ENCODE data around the gene CRYAB.

The CRYAB gene

GRCh38 chr11:111911563-111912401 is at the start of gene CRYAB:
TSS of gene CRYAB (minus strand) at chr11:111911770. CDS start at chr11:111911724, 46 bp downstream.
- Histone ChIP-seq H3K36me3 (ENCODE audit: insufficient read depth, low read depth, low read length) (no peaks in the 10 kb centered on the region), H3K4me1 (ENCODE audit: insufficient read depth, low read length) (peaks cover 6% of the 10 kb centered on the region), H3K4me3 (ENCODE audit: low read length) (no peak within 1 kb of the TSS), H3K27ac (ENCODE audit: low read length) (no peak within 1 kb of the TSS), H3K9ac (ENCODE audit: low read depth, low read length) (peak within 1 kb of the TSS; percentile 36; the same call in 1 of the 2 replicates), H3K9me3 (ENCODE audit: insufficient read depth, low read depth, low read length) (no peaks in the 10 kb centered on the region), H3K27me3 (ENCODE audit: insufficient read depth, low read length) (no peaks in the 10 kb centered on the region)

DNA sequence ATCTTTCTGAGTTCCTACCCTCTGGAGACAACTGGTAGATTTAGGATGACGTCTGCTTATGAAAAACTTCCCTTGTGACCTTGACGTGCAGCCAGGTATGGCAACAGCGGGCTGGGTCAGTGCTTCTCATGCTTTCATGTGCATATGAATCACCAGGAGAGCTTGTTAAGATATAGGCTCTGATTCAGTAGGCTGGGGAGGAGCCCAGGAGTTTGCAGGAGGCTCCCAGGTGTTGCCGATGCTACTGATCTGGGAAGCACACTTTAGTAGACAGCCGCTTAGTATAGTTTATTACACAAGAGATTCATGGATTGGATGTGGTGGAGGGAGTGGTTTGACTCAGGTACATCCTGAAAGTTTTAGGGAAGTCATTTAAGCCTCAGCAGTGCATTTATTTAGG is 49.3 kb upstream of the CRYAB start:
- H3K4me1 ChIP-seq (ENCODE audit: insufficient read depth, low read length) = peaks cover 9% of the 10 kb centered on the region
- peak overlapping the region; percentile 9; the same call in 1 of the 2 replicates for H3K9ac ChIP-seq (ENCODE audit: low read depth, low read length)
- no peak overlapping the region for H3K27ac ChIP-seq (ENCODE audit: low read length)
- H3K27me3 ChIP-seq (ENCODE audit: insufficient read depth, low read length) = no peaks in the 10 kb centered on the region
- H3K4me3 ChIP-seq (ENCODE audit: low read length) = peak overlapping the region; percentile 30; the same call in 1 of the 2 replicates
- no peaks in the 10 kb centered on the region; the same call in 1 of the 2 replicates for H3K9me3 ChIP-seq (ENCODE audit: insufficient read depth, low read depth, low read length)
- H3K36me3 ChIP-seq (ENCODE audit: insufficient read depth, low read depth, low read length) = peaks cover 22% of the 10 kb centered on the region; the same call in 1 of the 2 replicates

- Histone ChIP-seq H3K27ac (ENCODE audit: low read length) (no peak overlapping the region), H3K4me3 (ENCODE audit: low read length) (no peak overlapping the region), H3K9ac (ENCODE audit: low read depth, low read length) (no peak overlapping the region)
Measured at GRCh38 chr11:111957663-111958444, 46.3 kb upstream of the CRYAB start.

DNA sequence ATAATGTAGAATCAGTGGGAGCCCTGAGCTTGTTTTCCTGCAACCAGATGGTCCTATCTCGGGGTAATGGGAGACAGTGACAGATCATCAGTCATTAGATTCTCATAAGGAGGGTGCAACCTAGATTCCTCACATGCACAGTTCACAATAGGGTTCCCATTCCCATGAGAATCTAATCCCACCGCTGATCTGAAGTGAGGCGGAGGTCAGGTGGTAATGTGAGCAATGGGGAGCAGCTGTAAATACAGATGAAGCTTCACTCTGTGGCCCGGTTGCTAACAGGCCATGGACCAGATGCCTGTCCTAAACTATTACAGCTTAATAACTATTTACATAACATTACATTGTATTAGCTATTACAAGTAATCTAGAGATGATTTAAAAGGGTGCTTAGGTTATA is 42.6 kb upstream of the CRYAB start:
- H3K9ac ChIP-seq (ENCODE audit: low read depth, low read length) = no peak overlapping the region
- no peaks in the 10 kb centered on the region for H3K4me1 ChIP-seq (ENCODE audit: insufficient read depth, low read length)
- no peaks in the 10 kb centered on the region for H3K27me3 ChIP-seq (ENCODE audit: insufficient read depth, low read length)
- no peak overlapping the region for H3K27ac ChIP-seq (ENCODE audit: low read length)
- H3K36me3 ChIP-seq (ENCODE audit: insufficient read depth, low read depth, low read length) = 0 out of 2 replicates have a peak, but pooled peaks cover 8% of the 10 kb centered on the region
- H3K4me3 ChIP-seq (ENCODE audit: low read length) = no peak overlapping the region
- H3K9me3 ChIP-seq (ENCODE audit: insufficient read depth, low read depth, low read length) = no peaks in the 10 kb centered on the region; the same call in 1 of the 2 replicates

More at GRCh38 chr11:111957663-111958444, 46.3 kb upstream of the CRYAB start:
- H3K36me3 ChIP-seq (ENCODE audit: insufficient read depth, low read depth, low read length) = 0 out of 2 replicates have a peak, but pooled peaks cover 10% of the 10 kb centered on the region
- H3K9me3 ChIP-seq (ENCODE audit: insufficient read depth, low read depth, low read length) = no peaks in the 10 kb centered on the region; the same call in 1 of the 2 replicates
- H3K27me3 ChIP-seq (ENCODE audit: insufficient read depth, low read length) = no peaks in the 10 kb centered on the region
- H3K4me1 ChIP-seq (ENCODE audit: insufficient read depth, low read length) = peaks cover 9% of the 10 kb centered on the region

DNA sequence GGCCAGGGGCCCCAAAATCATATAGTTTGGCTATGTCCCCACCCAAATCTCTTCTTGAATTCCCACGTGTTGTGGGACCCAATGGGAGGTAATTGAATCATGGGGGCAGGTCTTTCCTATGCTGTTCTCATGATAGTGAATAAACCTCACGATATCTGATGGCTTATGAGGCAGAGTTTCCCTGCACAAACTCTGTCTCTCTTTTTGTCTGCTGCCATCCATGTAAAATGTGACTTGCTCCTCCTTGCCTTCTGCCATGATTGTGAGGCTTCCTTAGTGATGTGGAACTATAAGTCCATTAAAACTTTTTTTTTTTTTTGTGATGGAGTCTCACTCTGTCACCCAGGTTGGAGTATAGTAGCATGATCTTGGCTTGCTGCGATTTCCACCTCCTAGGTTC is 40.0 kb upstream of the CRYAB start:
- H3K4me3 ChIP-seq (ENCODE audit: low read length) = no peak overlapping the region
- H3K36me3 ChIP-seq (ENCODE audit: insufficient read depth, low read depth, low read length) = no peaks in the 10 kb centered on the region
- no peak overlapping the region for H3K27ac ChIP-seq (ENCODE audit: low read length)
- no peaks in the 10 kb centered on the region for H3K27me3 ChIP-seq (ENCODE audit: insufficient read depth, low read length)
- H3K9ac ChIP-seq (ENCODE audit: low read depth, low read length) = no peak overlapping the region
- H3K4me1 ChIP-seq (ENCODE audit: insufficient read depth, low read length) = no peaks in the 10 kb centered on the region
- no peaks in the 10 kb centered on the region for H3K9me3 ChIP-seq (ENCODE audit: insufficient read depth, low read depth, low read length)

- Histone ChIP-seq H3K36me3 (ENCODE audit: insufficient read depth, low read depth, low read length) (no peaks in the 10 kb centered on the region), H3K4me3 (ENCODE audit: low read length) (no peak overlapping the region), H3K4me1 (ENCODE audit: insufficient read depth, low read length) (no peaks in the 10 kb centered on the region), H3K27ac (ENCODE audit: low read length) (no peak overlapping the region), H3K9ac (ENCODE audit: low read depth, low read length) (no peak overlapping the region), H3K27me3 (ENCODE audit: insufficient read depth, low read length) (no peaks in the 10 kb centered on the region), H3K9me3 (ENCODE audit: insufficient read depth, low read depth, low read length) (no peaks in the 10 kb centered on the region)
Measured at GRCh38 chr11:111949519-111950426, 38.2 kb upstream of the CRYAB start.

DNA sequence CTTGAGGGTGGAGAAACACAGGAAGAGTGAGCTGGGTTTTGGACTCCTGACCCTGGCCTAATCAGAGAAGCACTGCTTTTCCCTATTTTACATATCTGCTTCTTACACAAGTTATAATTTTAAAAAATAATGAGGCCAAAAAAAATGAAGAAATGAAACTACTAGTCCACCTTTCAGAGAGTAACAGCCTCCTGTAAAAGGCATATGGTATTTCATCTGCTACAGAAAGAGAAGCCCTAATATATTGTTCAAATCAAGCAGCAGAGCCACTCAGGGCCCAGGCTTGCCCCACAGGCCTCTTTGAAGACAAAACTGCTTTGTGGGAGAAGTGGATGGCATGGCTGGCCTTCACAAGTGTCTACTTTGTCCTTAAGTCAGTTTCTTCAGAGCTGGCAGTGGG is 35.6 kb upstream of the CRYAB start:
- Histone ChIP-seq H3K27me3 (ENCODE audit: insufficient read depth, low read length) (no peaks in the 10 kb centered on the region), H3K9ac (ENCODE audit: low read depth, low read length) (no peak overlapping the region), H3K36me3 (ENCODE audit: insufficient read depth, low read depth, low read length) (no peaks in the 10 kb centered on the region), H3K4me3 (ENCODE audit: low read length) (no peak overlapping the region), H3K4me1 (ENCODE audit: insufficient read depth, low read length) (peaks cover 3% of the 10 kb centered on the region; the same call in 1 of the 2 replicates), H3K9me3 (ENCODE audit: insufficient read depth, low read depth, low read length) (no peaks in the 10 kb centered on the region), H3K27ac (ENCODE audit: low read length) (no peak overlapping the region)

DNA sequence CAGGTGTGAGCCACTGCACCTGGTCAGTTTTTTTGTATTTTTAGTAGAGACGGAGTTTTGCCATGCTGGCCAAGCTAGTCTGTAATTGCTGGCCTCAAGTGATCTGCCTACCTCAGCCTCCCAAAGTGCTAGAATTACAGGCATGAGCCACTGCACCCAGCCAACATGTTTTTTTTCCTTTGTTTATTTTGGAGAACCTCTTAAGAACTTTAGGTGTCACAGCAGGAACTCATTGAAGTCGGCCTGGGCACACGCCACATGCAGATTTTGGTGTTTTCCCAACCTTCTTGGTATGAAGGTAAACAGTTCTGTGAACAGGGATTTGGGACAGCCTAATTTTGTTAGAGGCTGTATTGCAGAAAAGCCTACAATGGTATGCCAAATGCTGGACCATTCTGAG is 34.9 kb upstream of the CRYAB start:
- Histone ChIP-seq H3K9me3 (ENCODE audit: insufficient read depth, low read depth, low read length) (no peaks in the 10 kb centered on the region), H3K4me3 (ENCODE audit: low read length) (no peak overlapping the region), H3K9ac (ENCODE audit: low read depth, low read length) (no peak overlapping the region), H3K36me3 (ENCODE audit: insufficient read depth, low read depth, low read length) (no peaks in the 10 kb centered on the region), H3K27ac (ENCODE audit: low read length) (no peak overlapping the region), H3K4me1 (ENCODE audit: insufficient read depth, low read length) (peaks cover 3% of the 10 kb centered on the region; the same call in 1 of the 2 replicates), H3K27me3 (ENCODE audit: insufficient read depth, low read length) (no peaks in the 10 kb centered on the region)

DNA sequence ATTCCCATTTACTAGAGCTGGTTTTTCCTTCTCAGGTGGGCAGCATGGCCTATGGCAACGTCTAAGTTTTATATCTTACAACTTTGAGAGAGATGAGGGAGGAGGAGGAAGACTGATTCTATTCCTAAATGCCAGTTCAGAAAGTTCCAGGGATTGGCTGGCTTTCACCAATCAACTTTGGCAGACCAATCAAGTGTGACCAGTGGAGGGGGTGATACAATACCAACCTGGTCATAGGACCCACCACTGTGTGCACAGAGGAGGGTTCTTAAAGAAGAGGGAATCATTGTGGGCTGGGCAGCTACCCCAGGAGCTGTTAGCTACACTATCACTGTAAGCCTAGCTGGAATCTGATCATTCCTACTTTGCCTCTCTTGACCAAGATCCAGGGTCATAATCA is 33.6 kb upstream of the CRYAB start:
- Histone ChIP-seq H3K4me3 (ENCODE audit: low read length) (no peak overlapping the region), H3K9ac (ENCODE audit: low read depth, low read length) (no peak overlapping the region), H3K36me3 (ENCODE audit: insufficient read depth, low read depth, low read length) (no peaks in the 10 kb centered on the region), H3K27ac (ENCODE audit: low read length) (no peak overlapping the region), H3K4me1 (ENCODE audit: insufficient read depth, low read length) (peaks cover 3% of the 10 kb centered on the region; the same call in 1 of the 2 replicates), H3K27me3 (ENCODE audit: insufficient read depth, low read length) (no peaks in the 10 kb centered on the region), H3K9me3 (ENCODE audit: insufficient read depth, low read depth, low read length) (no peaks in the 10 kb centered on the region)

GRCh38 chr11:111944651-111945051 is 33.1 kb upstream of the CRYAB start:
- Histone ChIP-seq H3K9me3 (ENCODE audit: insufficient read depth, low read depth, low read length) (no peaks in the 10 kb centered on the region), H3K36me3 (ENCODE audit: insufficient read depth, low read depth, low read length) (no peaks in the 10 kb centered on the region), H3K4me1 (ENCODE audit: insufficient read depth, low read length) (peaks cover 3% of the 10 kb centered on the region; the same call in 1 of the 2 replicates), H3K4me3 (ENCODE audit: low read length) (no peak overlapping the region), H3K27ac (ENCODE audit: low read length) (no peak overlapping the region), H3K27me3 (ENCODE audit: insufficient read depth, low read length) (no peaks in the 10 kb centered on the region), H3K9ac (ENCODE audit: low read depth, low read length) (no peak overlapping the region)

GRCh38 chr11:111944139-111944538 is 32.6 kb upstream of the CRYAB start:
- no peaks in the 10 kb centered on the region for H3K9me3 ChIP-seq (ENCODE audit: insufficient read depth, low read depth, low read length)
- H3K27me3 ChIP-seq (ENCODE audit: insufficient read depth, low read length) = no peaks in the 10 kb centered on the region
- no peak overlapping the region for H3K4me3 ChIP-seq (ENCODE audit: low read length)
- H3K36me3 ChIP-seq (ENCODE audit: insufficient read depth, low read depth, low read length) = no peaks in the 10 kb centered on the region
- peaks cover 4% of the 10 kb centered on the region; the same call in 1 of the 2 replicates for H3K4me1 ChIP-seq (ENCODE audit: insufficient read depth, low read length)
- no peak overlapping the region for H3K9ac ChIP-seq (ENCODE audit: low read depth, low read length)
- no peak overlapping the region for H3K27ac ChIP-seq (ENCODE audit: low read length)

Measured in iPS-20b (cell line).